ENCODE results near the gene C19orf81.
A peak's percentile ranks its signal among the peaks of the same experiment; 100 is the strongest.
"Not testable (repeated sequence)": the region's sequence is repeated elsewhere in the genome, so short reads cannot be mapped to it uniquely, and the experiment has no call there.

Gene C19orf81

DNA sequence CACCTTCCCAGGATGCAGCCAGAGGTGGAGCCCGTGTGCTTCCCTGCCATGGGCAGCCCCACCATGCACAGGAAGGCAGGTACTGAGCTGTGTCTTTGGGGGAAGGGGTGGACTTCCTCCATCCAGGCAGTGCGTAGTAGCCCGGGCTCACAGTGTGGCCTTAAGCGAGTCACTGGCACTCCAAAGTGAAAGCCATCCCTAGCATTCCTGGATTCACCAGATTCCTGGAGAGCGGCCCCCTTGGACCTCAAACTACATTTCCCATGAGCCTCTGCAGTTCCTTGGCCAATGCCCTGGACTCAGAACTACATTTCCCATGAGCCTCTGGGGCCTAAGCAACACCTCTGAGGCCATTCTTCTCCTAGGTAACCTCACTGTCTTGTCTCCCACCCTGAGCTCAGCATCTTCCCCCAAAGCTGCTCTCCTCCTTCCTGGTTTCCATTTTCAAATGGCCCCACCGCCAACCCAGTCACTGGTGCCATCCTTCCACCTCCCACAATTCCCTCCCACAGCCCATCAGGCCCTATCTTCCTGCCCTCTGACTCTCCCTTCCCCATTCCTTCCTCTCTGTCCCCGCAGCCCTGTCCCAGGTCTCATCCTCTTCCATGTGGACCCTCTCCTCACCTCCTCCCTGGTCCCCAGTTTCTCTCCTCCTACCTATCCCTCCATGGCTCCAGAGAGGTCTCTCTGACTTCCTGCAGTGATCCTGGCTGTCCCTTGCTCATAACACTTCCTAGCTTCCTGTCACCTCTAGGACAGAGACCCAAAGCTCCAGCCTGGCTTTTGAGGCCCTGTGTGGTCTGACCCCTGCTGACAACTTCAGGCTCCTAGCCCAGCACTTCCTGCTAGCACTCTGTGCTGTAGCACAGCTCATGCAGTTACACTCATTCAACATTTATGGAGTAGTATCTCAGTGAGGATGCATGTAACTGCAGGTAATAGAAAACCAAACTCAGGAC, at the start of gene C19orf81:
Gene C19orf81 (plus strand): TSS at position 13 of the 959 bp plus-strand sequence. CDS start 0 bp downstream, at position 13.
- no peak for DNase-seq

DNA sequence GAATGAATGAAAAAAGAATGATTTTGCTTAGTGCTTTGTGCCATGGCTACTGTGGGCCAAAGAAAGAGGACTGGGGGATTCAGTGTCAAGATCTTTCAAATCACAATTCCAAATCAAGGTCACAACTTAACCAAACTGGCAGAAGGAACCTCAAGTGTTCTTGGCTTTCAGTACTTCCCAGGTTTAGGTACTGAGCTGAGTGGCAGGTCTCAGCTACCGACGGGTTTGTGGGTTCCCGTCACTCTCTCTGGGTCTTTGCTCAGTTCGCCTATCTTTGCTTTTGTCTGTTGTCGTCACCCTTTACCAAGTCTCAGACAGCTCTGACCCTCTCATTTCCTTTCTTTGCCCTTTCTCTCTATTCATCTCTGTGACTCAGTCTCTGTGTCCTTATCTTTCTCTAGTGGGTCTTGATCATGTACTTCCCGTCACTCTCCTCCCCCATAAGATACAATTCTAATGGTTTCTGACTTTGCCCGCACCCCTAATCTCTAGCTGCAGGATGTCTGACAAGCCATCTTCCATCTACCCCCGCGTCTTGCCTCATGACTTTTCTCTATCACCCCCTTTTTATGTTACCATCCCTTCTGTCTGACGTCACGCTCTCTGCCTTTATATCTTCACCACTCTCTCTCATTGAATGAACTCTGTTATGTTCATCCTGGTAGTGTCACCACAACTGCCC, 47.7 kb upstream of the C19orf81 start:
- DNase-seq = no peak

DNA sequence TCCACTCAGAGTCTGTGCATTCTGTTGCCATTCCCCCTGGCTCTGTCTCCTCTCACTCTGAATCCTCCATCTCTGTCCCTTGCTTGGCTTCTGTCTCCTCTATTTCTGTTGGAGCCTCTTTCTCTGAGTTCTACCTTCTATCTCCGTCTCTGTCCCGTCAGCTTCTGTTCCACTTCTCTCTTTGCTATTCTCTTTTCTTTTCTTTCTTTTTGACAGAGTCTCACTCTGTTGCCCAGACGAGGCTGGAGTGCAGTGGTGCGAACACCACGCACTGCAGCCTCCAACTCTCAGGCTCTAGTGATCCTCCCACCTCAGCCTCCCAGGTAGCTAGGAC, 47.2 kb upstream of the C19orf81 start:
- DNase-seq = no peak

DNA sequence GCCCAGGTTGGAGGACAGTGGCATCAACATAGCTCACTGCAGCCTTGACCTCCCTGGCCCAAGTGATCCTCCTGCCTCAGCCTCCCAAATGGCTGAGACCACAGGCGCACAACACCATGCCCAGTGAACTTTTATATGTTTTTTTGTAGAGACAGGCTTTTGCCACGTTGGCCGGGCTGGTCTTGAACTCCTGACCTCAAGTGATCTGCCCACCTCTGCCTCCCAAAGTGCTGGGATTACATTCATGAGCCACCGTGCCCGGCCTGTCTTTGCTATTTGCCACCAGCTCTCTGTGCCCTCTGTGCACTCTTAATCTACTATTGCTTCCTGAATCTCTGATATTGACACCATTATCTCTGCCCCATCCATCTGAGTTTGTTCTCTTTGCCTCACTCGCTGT, 46.7 kb upstream of the C19orf81 start:
- no peak for DNase-seq

DNA sequence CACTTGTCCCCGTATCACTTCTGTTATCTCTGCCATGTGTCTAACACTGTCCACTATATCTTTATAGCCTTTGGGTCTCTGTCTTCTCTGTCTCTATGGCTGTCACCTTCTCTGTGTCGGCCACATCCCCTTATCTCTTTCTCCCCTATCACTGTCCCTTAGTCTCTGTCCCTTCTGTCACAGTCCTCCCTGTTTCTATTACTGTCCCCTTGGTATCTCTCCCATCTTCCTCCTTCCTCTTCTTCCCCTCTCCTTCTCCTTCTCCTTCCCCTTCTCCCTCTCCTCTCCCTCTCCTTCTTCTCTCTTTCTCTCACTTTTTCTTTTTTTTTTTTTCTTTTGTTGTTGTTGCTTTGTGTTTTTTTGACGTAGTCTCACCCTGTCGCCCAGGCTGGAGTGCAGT, 46.3 kb upstream of the C19orf81 start:
- no peak for DNase-seq

DNA sequence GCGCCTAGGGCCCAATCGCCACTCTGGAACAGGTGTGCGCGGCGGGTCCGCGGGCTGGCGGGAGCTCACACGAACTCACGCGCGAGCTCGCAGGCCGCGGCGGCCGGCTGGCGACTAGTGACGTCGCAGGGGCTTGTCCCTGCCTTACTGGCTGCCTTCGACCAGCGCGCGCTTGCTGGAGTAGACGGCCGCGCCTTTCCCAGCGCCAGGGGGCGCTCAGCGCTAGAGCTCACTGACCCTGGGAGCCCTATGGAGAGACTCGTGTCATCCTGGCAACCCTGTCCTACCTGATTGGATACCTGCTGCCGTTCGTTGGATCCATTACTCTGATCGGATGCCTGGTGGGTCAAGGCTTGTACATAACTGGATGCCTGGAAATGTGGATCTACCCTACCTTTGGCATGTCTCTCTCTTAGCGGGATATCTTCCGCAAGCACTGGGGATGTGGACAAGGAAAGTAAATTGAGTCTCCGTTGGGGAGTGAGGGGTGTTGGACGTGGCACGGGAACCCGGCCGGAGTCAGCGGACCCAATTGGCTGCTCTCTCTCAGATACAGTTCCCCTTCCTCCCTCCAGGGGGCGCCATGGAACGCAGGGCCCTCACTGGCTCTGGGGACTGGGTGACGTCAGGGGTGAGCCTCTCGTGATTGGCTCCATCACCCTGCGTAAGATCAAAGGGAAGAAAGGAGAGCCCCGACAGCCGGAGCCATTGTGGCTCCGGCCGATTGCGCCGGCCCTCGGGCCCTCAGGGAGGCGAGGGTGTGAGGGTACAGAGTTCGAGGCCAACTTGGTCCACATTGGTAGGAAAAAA, 44.8 kb upstream of the C19orf81 start:
- DNase-seq = not testable (repeated sequence)

DNA sequence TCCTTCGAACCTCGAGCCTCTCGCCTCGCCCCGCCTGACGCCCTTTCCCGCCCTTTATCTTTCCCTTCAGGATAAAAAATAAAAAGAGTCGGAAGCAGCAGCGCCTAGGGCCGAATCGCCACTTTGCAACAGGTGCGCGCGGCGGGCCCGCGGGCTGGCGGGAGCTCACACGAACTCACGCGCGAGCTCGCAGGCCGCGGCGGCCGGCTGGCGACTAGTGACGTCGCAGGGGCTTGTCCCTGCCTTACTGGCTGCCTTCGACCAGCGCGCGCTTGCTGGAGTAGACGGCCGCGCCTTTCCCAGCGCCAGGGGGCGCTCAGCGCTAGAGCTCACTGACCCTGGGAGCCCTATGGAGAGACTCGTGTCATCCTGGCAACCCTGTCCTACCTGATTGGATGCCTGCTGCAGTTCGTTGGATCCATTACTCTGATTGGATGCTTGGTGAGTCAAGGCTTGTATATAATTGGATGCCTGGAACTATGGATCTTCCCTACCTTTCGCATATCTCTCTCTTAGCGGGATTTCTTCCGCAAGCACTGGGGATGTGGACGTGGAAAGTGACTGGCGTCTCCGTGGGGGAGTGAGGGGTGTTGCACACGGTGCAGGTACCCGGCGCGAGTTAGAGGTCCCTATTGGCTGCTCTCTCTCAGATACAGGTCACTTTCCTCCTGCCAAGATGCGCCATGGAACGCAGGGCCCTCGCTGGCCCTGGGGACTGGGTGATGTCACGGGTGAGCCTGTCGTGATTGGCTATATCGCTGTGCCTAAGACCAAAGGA, 43.0 kb upstream of the C19orf81 start:
- DNase-seq = not testable (repeated sequence)

DNA sequence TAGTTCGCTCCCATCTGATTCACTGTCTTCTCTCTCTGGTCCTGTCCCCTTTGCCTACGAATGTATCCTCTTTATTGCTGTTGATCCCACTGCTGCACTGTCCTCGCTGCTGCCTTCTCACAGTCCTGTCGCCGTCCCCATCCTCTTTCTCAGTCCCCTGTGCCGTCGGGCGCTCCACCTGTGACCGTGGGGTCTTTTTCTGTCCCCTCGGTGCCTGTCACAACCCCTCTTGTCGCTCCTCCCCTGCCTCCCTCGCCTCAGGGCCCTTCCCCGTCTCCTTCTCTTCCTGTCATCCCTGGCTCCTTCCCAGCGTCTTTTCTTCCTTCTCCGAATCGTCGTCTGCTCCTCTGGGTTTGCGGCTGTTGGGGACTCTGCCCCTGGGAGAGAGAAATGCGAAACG, 41.9 kb upstream of the C19orf81 start:
- DNase-seq = no peak

DNA sequence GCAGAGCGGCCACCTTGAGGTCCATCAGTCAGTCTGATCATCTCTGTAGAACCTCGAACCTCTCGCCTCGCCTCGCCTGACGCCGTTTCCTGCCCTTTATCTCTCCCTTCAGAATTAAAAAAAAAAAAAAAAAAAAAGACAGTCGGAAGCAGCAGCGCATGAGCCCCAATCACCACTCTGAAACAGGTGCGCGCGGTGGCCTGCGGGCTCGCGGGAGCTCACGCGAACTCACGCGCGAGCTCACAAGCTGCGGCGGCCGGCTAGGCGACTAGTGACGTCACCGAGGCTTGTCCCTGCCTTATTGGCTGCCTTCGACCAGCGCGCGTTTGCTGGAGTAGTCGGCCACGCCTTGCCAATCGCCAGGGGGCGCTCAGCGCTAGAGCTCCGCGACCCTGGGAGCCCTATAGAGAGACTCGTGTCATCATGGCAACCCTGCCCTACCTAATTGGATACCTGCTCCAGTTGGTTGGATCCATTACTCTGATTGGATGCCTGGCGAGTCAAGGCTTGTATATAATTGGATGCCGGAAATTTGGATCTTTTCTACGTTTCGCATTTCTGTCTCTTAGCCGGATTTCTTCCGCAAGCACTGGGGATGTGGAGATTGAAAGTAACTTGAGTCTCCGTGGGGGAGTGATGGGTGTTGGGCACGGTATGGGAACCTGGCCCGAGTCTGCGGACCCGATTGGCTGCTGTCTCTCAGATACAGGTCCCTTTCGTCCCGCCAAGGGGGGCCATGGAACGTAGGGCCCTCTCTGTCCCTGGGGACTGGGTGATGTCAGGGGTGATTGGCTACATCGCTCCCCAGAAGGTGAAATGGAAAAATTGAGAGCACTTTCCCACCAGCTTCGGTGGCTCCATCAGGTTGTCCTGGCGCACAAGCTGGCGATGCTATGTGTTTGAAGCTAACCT, 41.1 kb upstream of the C19orf81 start:
- DNase-seq = peak; percentile 39

DNA sequence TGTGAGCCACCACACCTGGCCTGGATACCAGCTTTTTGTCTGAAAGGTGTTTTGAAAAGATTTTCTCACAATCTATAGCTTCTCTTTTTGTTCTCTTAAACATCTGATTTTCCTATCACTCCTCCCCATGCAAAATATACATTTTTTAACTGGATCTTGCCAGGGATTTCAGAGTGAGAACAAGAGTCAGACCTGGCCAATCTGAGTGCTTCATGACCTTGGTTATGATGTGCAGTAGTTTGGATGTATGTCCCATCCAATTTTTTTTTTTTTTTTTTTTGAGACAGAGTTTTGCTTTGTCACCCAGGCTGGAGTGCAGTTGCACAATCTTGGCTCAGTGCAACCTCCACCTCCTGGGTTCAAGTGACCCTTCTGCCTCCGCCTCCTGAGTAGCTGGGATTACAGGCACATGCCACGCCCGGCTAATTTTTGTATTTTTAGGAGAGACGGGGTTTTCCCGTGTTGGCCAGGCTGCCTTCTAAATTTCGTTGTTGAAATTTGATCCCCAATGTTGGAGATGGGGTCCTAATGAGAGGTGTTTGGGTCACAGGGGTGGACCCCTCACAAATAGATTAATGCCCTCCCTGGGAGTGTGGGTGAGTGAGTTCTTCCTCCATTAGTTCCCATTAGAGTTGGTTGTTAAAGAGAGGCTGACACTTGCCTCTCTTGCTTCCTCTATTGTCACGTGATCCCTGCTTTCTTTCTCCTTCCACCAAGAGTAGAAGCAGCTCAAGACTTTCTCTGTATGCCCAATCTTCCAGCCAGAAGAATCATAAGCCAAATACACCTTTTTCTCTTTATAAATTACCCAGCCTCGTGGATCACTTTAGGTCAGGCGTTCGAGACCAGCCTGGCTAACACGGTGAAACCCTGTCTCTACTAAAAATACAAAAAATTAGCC, 36.5 kb upstream of the C19orf81 start:
- DNase-seq = not testable (repeated sequence)

DNA sequence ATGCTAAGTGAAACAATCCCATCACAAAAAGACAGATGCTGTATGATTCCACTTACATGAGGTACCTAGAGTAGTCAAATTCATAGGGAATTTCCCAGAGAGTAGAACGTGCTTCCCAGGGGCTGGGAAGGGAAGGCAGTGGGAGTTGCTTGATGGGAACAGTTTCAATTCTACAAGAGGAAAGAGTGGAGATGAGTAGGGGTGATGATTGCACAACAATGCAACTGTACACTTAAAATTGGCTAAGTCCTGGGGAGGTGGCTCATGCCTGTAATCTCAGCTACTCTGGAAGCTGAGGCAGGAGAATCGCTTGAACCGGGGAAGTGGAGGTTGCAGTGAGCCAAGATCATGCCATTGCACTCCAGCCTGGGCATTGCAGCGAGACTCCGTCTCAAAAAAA, 30.9 kb upstream of the C19orf81 start:
- not testable (repeated sequence) for DNase-seq

DNA sequence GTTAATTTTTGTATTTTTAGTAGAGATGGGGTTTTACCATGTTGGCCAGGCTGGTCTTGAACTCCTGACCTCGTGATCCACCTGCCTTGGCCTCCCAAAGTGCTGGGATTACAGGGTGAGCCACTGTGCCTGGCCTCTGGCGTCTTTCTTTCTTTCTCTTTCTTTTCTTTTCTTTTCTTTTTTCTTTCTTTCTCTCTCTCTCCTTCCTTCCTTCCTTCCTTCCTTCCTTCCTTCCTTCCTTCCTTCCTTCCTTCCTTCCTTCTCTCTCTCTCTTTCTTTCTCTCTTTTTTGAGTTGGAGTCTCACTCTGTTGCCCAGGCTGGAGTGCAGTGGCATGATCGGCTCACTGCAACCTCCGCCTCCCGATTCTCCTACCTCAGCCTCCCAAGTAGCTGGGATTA, 30.1 kb upstream of the C19orf81 start:
- not testable (repeated sequence) for DNase-seq

DNA sequence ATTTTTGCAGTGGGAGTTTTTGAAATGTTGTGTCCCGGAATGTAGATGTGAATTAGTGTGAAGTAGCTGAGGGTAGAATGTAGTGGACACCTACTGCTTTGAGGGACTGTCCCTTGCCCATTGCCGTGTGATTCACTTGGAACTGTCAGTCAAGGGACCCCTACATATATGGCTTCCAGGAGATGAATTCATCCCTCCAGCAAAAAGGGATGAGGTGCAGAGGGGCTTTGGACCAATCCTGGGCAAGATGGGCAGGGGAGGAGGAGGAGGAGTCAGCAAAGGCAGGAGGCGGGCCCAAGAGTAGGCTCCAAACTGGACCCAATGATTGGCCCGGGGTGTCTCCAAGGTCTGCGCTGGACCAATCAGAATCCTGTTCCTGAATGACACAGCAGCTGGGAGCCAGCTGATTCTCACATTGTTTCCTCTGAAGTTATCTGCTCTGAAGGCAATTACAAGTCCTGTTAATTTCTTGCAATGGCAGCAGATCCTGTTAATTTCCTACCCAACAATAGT, 28.8 kb upstream of the C19orf81 start:
- not testable (repeated sequence) for DNase-seq

DNA sequence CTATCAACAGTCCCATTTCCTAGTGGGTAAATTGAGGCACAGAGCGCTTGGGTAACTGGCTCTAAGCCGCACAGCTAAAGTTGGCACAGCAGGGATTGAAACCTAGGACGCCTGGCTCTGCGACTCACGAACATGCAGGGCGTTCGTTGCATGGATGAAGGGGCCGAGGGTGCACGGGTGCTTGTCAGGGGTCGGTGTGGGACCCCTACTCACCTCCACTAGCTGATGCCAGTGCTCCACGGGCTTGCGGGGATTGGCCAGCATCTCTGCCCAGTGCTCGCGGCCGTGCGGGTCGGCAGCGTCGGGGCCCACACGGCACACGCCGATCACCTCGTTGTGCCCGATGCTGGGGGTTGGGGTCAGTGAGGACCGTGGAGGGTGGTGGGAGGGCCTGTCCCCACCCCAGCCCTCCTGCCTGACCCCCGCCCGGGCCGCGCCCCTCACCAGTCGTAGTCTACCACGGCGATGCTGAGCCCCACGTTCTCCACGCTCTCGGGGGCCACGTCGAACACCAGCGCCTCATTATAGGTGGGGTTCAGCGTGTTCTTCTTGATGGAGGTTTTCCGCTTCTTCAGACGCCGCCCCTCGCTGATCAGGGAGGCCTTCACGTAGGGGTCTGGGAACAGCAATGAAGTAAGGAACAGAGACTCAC, 24.2 kb upstream of the C19orf81 start:
- DNase-seq = no peak

DNA sequence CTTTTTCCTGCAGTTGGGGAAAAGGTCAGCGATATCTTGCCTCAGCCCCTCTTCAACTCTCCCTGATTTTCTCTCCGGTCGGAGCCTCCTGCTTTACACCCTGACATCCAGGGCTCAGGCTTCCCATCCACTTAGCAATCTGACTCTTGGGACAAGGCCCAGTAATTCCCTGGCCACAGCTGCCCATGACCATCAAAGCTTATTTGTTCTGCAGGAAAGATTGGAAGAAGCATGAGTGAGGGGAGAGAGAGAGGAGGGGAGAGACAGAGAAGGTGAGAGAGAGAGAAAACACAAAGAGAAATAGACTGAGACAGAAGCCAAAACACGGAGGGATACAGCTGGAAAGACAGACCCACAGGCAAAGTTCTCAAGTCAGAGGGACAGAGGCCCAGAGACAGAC, 23.2 kb upstream of the C19orf81 start:
- no peak for DNase-seq

DNA sequence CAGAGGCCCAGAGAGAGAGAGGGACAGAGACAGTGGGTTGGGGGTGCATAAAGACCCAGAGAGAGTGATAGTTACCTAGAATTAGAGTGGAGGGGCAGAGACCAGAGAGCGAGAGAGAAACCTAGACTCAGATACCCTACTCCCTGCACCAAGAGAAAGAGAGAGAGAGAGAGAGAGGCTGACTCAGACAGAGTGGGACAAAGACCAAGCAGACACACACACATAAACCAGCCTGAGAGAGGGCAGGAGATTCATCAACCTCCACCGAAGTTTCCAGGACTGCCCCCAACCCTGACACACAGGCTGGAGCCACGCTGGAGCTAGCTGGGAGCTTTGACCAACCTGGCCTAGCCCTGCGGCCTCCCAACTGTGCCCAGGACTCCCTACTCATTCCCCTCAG, 22.4 kb upstream of the C19orf81 start:
- DNase-seq = no peak

DNA sequence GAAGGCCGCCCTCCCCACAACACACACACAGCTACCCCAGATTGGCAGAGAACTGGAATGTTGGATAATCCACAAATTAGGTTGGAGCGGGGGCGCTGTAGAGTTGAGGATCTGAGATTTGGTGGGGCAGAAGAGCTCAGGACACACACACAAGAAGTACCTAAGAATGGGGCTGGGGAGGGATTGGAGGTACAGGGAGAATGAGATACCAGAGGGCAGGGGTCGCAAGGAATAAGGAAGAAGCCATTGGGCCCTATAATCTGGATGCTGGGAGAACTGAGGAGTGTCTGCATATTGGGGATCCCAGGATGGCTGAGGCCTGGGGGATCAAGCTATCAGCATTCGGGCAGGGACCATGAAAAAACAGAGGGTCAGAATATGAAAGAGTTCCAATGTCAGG, 21.1 kb upstream of the C19orf81 start:
- no peak for DNase-seq

DNA sequence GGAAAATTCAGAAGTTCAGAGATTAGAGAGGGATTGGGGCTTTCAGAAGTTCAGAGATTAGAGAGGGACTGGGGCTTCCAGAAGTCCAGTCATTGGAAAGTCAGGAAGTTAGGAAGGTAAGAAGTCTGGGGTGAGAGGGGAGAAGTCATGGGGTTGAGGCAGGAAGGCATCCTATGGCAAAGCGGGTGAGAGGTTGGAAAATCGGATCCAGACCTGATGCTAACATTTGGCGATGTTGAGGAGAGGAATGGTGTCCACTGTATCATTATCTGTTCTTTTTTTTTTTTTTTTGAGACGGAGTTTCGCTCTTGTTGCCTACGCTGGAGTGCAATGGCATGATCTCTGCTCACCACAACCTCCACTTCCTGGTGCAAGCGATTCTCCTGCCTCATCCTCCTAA, 20.7 kb upstream of the C19orf81 start:
- no peak for DNase-seq

DNA sequence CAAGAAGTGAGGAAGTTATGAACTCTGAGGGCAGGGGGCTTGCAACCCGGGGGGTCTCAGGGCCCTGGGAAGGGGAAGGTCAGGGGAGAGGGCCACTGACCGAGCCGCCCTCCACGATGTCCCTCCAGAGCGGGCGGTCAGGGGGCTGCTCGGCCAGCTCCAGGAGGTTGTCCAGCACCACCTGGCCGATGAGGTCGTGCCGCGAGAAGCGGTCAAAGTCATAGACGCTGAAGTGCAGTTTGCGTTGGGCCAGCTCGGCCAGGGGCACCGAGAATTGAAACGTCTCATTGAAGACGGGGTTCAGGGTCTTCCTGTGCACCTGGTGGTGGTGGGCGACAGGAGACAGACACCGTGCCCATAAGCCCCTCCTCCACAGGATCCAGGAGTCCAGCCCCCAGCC, 20.1 kb upstream of the C19orf81 start:
- no peak for DNase-seq

DNA sequence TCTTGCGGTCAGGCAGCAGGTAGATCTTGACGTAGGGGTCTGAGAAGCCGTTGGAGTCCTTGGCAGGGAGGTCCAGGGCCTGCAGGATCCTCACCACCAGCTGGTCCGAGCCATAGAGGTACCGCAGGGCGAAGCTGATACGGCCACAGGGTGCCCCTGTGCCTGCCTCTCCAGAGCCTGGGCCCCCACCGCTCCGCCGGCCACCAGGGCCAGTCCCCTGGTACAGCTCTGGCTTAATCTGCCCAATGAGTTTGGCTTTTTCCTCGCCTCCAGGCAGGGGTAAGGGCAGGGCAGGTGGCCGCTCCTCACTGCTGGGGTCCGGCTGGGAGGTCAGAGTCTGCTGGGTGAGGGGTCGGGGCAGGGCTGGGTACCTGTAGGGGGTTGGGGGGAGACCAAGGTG, 19.4 kb upstream of the C19orf81 start:
- DNase-seq = no peak

Measured in GF-D8 (cell line).